Uterus (tissue), 2 donors: Measurements from ENCODE around the gene NPM3.

Experiments used
- CTCF ChIP-seq, 4 experiments: fragments of 200-600 bp in 2 of 4; fragments of 450-650 bp in 2 of 4; sonication (generic) in 2 of 4; IDR thresholded peaks; one replicate each; pipeline ENCODE4 v1.5.1; 2016 to 2019; ENCODE audit warnings: antibody characterized with exemption in 4 of 4, mild to moderate bottlenecking in 2 of 4, moderate library complexity in 1 of 4
- POLR2A ChIP-seq, 2 donors: fragments of 450-650 bp; IDR thresholded peaks; one replicate each; pipeline ENCODE4 v1.6.1; 2016; ENCODE audit warnings: antibody characterized with exemption in 2 of 2, mild to moderate bottlenecking in 1 of 2, moderate library complexity in 1 of 2

GRCh38 chr10:101766753-101767599 is 16.3 kb downstream of the NPM3 start:
- TF ChIP-seq POLR2A (IDR thresholded peaks at IDR 0.05) (no peak), CTCF (IDR thresholded peaks at IDR 0.05) (no peak)
